Measurements from ENCODE around the gene KCNJ11. TPM values are rescaled to one million over a fixed set of nuclear protein-coding genes. Genes with fewer than 3 reads are reported as not detected.

Gene KCNJ11
- total RNA-seq, 1 donor from 2014 or later = 1.2 TPM

GRCh38 chr11:17421781-17422180, 33.3 kb upstream of the KCNJ11 start:
- peaks cover 17% of the 10 kb centered on the region for H3K4me1 Mint-ChIP-seq (ENCODE audit: low read depth, unreplicated experiment)
- peaks cover 3% of the 10 kb centered on the region for H3K9me3 Mint-ChIP-seq (ENCODE audit: unreplicated experiment)
- no peak overlapping the region for H3K27ac Mint-ChIP-seq (ENCODE audit: unreplicated experiment)
- no peak for DNase-seq
- H3K27me3 Mint-ChIP-seq (ENCODE audit: unreplicated experiment) = peaks cover 3% of the 10 kb centered on the region
- no peak for TF ChIP-seq CTCF (IDR thresholded peaks at IDR 0.05; ENCODE audit: partially characterized antibody, unreplicated experiment)
- H3K4me3 Mint-ChIP-seq (ENCODE audit: unreplicated experiment) = no peak overlapping the region
- no peaks in the 10 kb centered on the region for H3K36me3 Mint-ChIP-seq (ENCODE audit: unreplicated experiment)

GRCh38 chr11:17418444-17419081, 30.1 kb upstream of the KCNJ11 start:
- DNase-seq = no peak
- Mint-ChIP-seq H3K4me3 (ENCODE audit: unreplicated experiment) (no peak overlapping the region), H3K27me3 (ENCODE audit: unreplicated experiment) (peaks cover 3% of the 10 kb centered on the region), H3K36me3 (ENCODE audit: unreplicated experiment) (no peaks in the 10 kb centered on the region), H3K4me1 (ENCODE audit: low read depth, unreplicated experiment) (peaks cover 17% of the 10 kb centered on the region), H3K9me3 (ENCODE audit: unreplicated experiment) (peaks cover 3% of the 10 kb centered on the region), H3K27ac (ENCODE audit: unreplicated experiment) (no peak overlapping the region)
- no peak for TF ChIP-seq CTCF (IDR thresholded peaks at IDR 0.05; ENCODE audit: partially characterized antibody, unreplicated experiment)

- H3K4me3 Mint-ChIP-seq (ENCODE audit: unreplicated experiment) = no peak overlapping the region
- no peak for DNase-seq
- no peaks in the 10 kb centered on the region for H3K36me3 Mint-ChIP-seq (ENCODE audit: unreplicated experiment)
- peaks cover 12% of the 10 kb centered on the region for H3K4me1 Mint-ChIP-seq (ENCODE audit: low read depth, unreplicated experiment)
- H3K27me3 Mint-ChIP-seq (ENCODE audit: unreplicated experiment) = peaks cover 2% of the 10 kb centered on the region
- no peak overlapping the region for H3K27ac Mint-ChIP-seq (ENCODE audit: unreplicated experiment)
- no peak for TF ChIP-seq CTCF (IDR thresholded peaks at IDR 0.05; ENCODE audit: partially characterized antibody, unreplicated experiment)
- peaks cover 3% of the 10 kb centered on the region for H3K9me3 Mint-ChIP-seq (ENCODE audit: unreplicated experiment)
Measured at GRCh38 chr11:17416492-17416891, 28.0 kb upstream of the KCNJ11 start.

GRCh38 chr11:17415523-17416104, 27.2 kb upstream of the KCNJ11 start:
- TF ChIP-seq CTCF (IDR thresholded peaks at IDR 0.05; ENCODE audit: partially characterized antibody, unreplicated experiment) = no peak
- Mint-ChIP-seq H3K9me3 (ENCODE audit: unreplicated experiment) (peaks cover 3% of the 10 kb centered on the region), H3K36me3 (ENCODE audit: unreplicated experiment) (no peaks in the 10 kb centered on the region), H3K4me1 (ENCODE audit: low read depth, unreplicated experiment) (peaks cover 5% of the 10 kb centered on the region), H3K27me3 (ENCODE audit: unreplicated experiment) (peaks cover 3% of the 10 kb centered on the region), H3K4me3 (ENCODE audit: unreplicated experiment) (no peak overlapping the region), H3K27ac (ENCODE audit: unreplicated experiment) (no peak overlapping the region)
- no peak for DNase-seq

- DNase-seq = no peak
- H3K4me3 Mint-ChIP-seq (ENCODE audit: unreplicated experiment) = no peak overlapping the region
- H3K27me3 Mint-ChIP-seq (ENCODE audit: unreplicated experiment) = peaks cover 3% of the 10 kb centered on the region
- no peaks in the 10 kb centered on the region for H3K36me3 Mint-ChIP-seq (ENCODE audit: unreplicated experiment)
- H3K9me3 Mint-ChIP-seq (ENCODE audit: unreplicated experiment) = peaks cover 3% of the 10 kb centered on the region
- no peak for TF ChIP-seq CTCF (IDR thresholded peaks at IDR 0.05; ENCODE audit: partially characterized antibody, unreplicated experiment)
- no peak overlapping the region for H3K27ac Mint-ChIP-seq (ENCODE audit: unreplicated experiment)
- H3K4me1 Mint-ChIP-seq (ENCODE audit: low read depth, unreplicated experiment) = peaks cover 2% of the 10 kb centered on the region
Measured at GRCh38 chr11:17414992-17415391, 26.5 kb upstream of the KCNJ11 start.

Measured in glutamatergic neuron (in vitro differentiated cells).